ENCODE data around the gene NOX4. TPM values are rescaled to one million over a fixed set of nuclear protein-coding genes. Genes with fewer than 3 reads are reported as not detected.
"Not testable (repeated sequence)": the region's sequence is repeated elsewhere in the genome, so short reads cannot be mapped to it uniquely, and the experiment has no call there.

NOX4 gene
- total and polyA plus RNA-seq, 9 of the 15 experiments (the other 6 are each of a cell fraction or from before 2014, with no cell fraction given) = not detected

DNA sequence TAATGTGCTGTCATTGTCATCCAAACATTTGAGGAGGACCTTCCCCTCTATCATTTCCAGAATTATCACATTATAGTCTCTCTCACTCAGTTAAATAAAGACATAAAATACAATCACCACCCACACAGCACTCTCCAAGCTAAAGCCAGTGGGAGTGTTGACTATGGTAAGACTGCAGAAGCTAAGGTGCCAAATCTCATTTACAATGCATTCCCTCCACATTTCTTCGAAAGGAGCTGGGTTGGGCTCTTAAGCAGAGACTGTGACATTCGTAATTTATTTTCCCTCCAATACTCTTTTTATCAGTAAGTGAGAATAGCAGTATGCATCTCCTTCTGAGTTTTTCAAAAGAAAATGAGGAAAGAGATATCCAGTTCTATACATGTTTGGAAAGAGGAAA, 74.2 kb downstream of the NOX4 start:
- in situ Hi-C loops (cut with MboI) = no loop called here

DNA sequence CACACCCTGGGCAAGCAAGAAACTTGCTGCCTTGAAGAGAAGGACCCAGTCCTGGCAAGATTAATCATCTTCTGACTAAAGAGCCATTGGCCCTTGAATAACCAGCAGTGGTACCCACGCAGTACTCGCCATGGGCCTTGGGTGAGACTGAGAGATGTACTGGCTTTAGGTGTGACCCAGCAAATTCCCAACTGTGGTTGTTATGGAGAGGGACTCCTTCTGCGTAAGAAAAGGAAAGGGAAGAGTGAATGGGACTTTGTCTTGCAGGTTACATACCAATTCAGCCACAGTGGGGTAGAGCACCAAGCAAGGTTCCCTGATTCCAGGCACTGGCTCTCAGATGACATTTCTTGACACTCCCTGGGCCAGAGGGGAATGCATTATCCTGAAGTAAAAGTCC, 80.1 kb downstream of the NOX4 start:
- H3K27me3 ChIP-seq (ENCODE audit: control insufficient read depth in 2 of 2, insufficient read depth in 2 of 2, low read length in 2 of 2); FAIRE-seq; H2AFZ ChIP-seq (ENCODE audit: low read depth, low read length); H3K79me2 ChIP-seq (ENCODE audit: control insufficient read depth, insufficient read depth, low read length); CTCF ChIA-PET (ENCODE audit: low intra/inter-chr PET ratio); in situ Hi-C loops (cut with MboI); H3K36me3 ChIP-seq (ENCODE audit: control insufficient read depth, insufficient read depth, low read length); H3K9me1 ChIP-seq (ENCODE audit: control insufficient read depth, insufficient read depth, low read length); POLR2A ChIA-PET; intact Hi-C loops (cut with micrococcal nuclease); H3K4me3 ChIP-seq; DNase-seq (ENCODE audit: extremely low read depth in 1 of 4, low spot score in 3 of 4); H3K27ac ChIP-seq (ENCODE audit: extremely low read depth, low read depth, low read length); H3K4me1 ChIP-seq (replicated peaks in 1 of 2; ENCODE audit: control insufficient read depth in 2 of 2, insufficient read depth in 2 of 2, low read length in 2 of 2); BruUV-seq (replicated peaks); H3K9me3 ChIP-seq (replicated peaks; ENCODE audit: control insufficient read depth, insufficient read depth, low read depth, low read length); H3K4me2 ChIP-seq (ENCODE audit: insufficient read depth, low read length); H3K9ac ChIP-seq (ENCODE audit: insufficient read depth in 1 of 2, low read depth in 2 of 2, low read length in 2 of 2); ATAC-seq; H4K20me1 ChIP-seq (replicated peaks; ENCODE audit: control insufficient read depth, insufficient read depth, low read length): not testable (repeated sequence)
- WGBS (ENCODE audit: insufficient coverage, low coverage, missing lambda C conversion rate) = 0% methylated on average over 3 of the region's 3 CpGs

More for the DNA sequence above, 74.2 kb downstream of the NOX4 start:
- H3K9ac ChIP-seq (ENCODE audit: insufficient read depth in 1 of 2, low read depth in 2 of 2, low read length in 2 of 2) = no peak overlapping the region
- DNase-seq (ENCODE audit: extremely low read depth in 1 of 4, low spot score in 3 of 4) = no peak
- no peak overlapping the region for H3K4me3 ChIP-seq
- no peaks in the 10 kb centered on the region for H3K4me1 ChIP-seq (replicated peaks in 1 of 2; ENCODE audit: control insufficient read depth in 2 of 2, insufficient read depth in 2 of 2, low read length in 2 of 2)
- BruUV-seq (replicated peaks) = no TSS peak
- POLR2A ChIA-PET = no interaction called here
- FAIRE-seq = no peak
- H3K9me1 ChIP-seq (ENCODE audit: control insufficient read depth, insufficient read depth, low read length) = no peaks in the 10 kb centered on the region
- WGBS (ENCODE audit: insufficient coverage, low coverage, missing lambda C conversion rate) = 0% methylated on average over 2 of the region's 2 CpGs
- H3K36me3 ChIP-seq (ENCODE audit: control insufficient read depth, insufficient read depth, low read length) = no peaks in the 10 kb centered on the region
- TF ChIP-seq ZNF232 (CRISPR knock-in tag; IDR thresholded peaks at IDR 0.05) = no peak
- TF ChIP-seq ZFPM2 (CRISPR knock-in tag; IDR thresholded peaks at IDR 0.05) = no peak
- TF ChIP-seq SUPT5H (IDR thresholded peaks at IDR 0.05) = no peak
- TF ChIP-seq, protein P1, sequence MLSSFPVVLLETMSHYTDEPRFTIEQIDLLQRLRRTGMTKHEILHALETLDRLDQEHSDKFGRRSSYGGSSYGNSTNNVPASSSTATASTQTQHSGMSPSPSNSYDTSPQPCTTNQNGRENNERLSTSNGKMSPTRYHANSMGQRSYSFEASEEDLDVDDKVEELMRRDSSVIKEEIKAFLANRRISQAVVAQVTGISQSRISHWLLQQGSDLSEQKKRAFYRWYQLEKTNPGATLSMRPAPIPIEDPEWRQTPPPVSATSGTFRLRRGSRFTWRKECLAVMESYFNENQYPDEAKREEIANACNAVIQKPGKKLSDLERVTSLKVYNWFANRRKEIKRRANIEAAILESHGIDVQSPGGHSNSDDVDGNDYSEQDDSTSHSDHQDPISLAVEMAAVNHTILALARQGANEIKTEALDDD (IDR thresholded peaks at IDR 0.05) = no peak
- TF ChIP-seq ATF1 (CRISPR knock-in tag; IDR thresholded peaks at IDR 0.05) = no peak
- no peak for TF ChIP-seq ATF1 (tag; IDR thresholded peaks at IDR 0.05)
- TF ChIP-seq, protein P2, sequence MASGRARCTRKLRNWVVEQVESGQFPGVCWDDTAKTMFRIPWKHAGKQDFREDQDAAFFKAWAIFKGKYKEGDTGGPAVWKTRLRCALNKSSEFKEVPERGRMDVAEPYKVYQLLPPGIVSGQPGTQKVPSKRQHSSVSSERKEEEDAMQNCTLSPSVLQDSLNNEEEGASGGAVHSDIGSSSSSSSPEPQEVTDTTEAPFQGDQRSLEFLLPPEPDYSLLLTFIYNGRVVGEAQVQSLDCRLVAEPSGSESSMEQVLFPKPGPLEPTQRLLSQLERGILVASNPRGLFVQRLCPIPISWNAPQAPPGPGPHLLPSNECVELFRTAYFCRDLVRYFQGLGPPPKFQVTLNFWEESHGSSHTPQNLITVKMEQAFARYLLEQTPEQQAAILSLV (tag; IDR thresholded peaks at IDR 0.05) = no peak
- TF ChIP-seq NUFIP1 (IDR thresholded peaks at IDR 0.05; ENCODE audit: partially characterized antibody) = no peak
- TF ChIP-seq GABPB2 (CRISPR knock-in tag; conservative IDR thresholded peaks at IDR 0.05) = no peak
- H2AFZ ChIP-seq (ENCODE audit: low read depth, low read length) = no peak overlapping the region
- no peaks in the 10 kb centered on the region for H4K20me1 ChIP-seq (replicated peaks; ENCODE audit: control insufficient read depth, insufficient read depth, low read length)
- H3K79me2 ChIP-seq (ENCODE audit: control insufficient read depth, insufficient read depth, low read length) = no peaks in the 10 kb centered on the region
- no peaks in the 10 kb centered on the region for H3K27me3 ChIP-seq (ENCODE audit: control insufficient read depth in 2 of 2, insufficient read depth in 2 of 2, low read length in 2 of 2)
- intact Hi-C loops (cut with micrococcal nuclease) = no loop called here
- no peak for ATAC-seq
- CTCF ChIA-PET (ENCODE audit: low intra/inter-chr PET ratio) = no interaction called here
- no peak overlapping the region for H3K4me2 ChIP-seq (ENCODE audit: insufficient read depth, low read length)
- no peak overlapping the region for H3K27ac ChIP-seq (ENCODE audit: extremely low read depth, low read depth, low read length)
- no peaks in the 10 kb centered on the region for H3K9me3 ChIP-seq (replicated peaks; ENCODE audit: control insufficient read depth, insufficient read depth, low read depth, low read length)

DNA sequence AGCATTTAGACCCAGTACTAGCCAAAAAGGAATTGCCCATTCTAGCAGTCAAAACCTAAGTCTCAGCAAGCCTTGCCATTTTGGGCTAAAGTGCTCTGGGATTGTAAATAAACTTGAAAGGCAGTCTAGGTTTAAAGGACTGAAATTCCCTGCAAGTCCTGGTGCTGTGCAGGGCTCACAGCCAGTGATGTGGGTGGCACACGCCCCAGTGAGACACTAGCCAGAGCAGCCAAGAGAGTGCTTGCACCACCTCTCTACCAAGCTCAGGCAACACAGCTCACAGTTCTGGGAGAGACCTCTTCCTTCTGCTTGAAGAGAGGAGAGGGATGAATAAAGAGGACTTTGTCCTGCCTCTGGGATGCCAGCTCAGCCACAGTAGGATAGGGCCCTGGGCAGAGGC, 80.5 kb downstream of the NOX4 start:
- BruUV-seq (replicated peaks); in situ Hi-C loops (cut with MboI); H3K4me2 ChIP-seq (ENCODE audit: insufficient read depth, low read length); H2AFZ ChIP-seq (ENCODE audit: low read depth, low read length); H3K36me3 ChIP-seq (ENCODE audit: control insufficient read depth, insufficient read depth, low read length); POLR2A ChIA-PET; intact Hi-C loops (cut with micrococcal nuclease); H3K27me3 ChIP-seq (ENCODE audit: control insufficient read depth in 2 of 2, insufficient read depth in 2 of 2, low read length in 2 of 2); ATAC-seq; H3K27ac ChIP-seq (ENCODE audit: extremely low read depth, low read depth, low read length); H3K4me1 ChIP-seq (replicated peaks in 1 of 2; ENCODE audit: control insufficient read depth in 2 of 2, insufficient read depth in 2 of 2, low read length in 2 of 2); H3K79me2 ChIP-seq (ENCODE audit: control insufficient read depth, insufficient read depth, low read length); H4K20me1 ChIP-seq (replicated peaks; ENCODE audit: control insufficient read depth, insufficient read depth, low read length); H3K4me3 ChIP-seq; DNase-seq (ENCODE audit: extremely low read depth in 1 of 4, low spot score in 3 of 4); H3K9me1 ChIP-seq (ENCODE audit: control insufficient read depth, insufficient read depth, low read length); H3K9ac ChIP-seq (ENCODE audit: insufficient read depth in 1 of 2, low read depth in 2 of 2, low read length in 2 of 2); FAIRE-seq; CTCF ChIA-PET (ENCODE audit: low intra/inter-chr PET ratio); H3K9me3 ChIP-seq (replicated peaks; ENCODE audit: control insufficient read depth, insufficient read depth, low read depth, low read length): not testable (repeated sequence)
- 0% methylated on average over 1 of the region's 1 CpG for WGBS (ENCODE audit: insufficient coverage, low coverage, missing lambda C conversion rate)

Data from K562 (cell line).